ENCODE results near the gene C10orf71. TPM values are rescaled to one million over a fixed set of nuclear protein-coding genes. Genes with fewer than 3 reads are reported as not detected.

The C10orf71 gene
- total RNA-seq, 1 experiment from 2014 or later = not detected

- Histone ChIP-seq H3K4me2 (ENCODE audit: low read length) (no peak overlapping the region), H3K9me3 (ENCODE audit: control insufficient read depth in 1 of 2, insufficient read depth in 1 of 2, low read depth in 1 of 2, low read length in 2 of 2) (no peaks in the 10 kb centered on the region; a peak in 1 of 4 replicates), H3K9ac (ENCODE audit: low read length) (no peak overlapping the region), H3K79me2 (ENCODE audit: insufficient read depth, low read length) (no peaks in the 10 kb centered on the region), H3K27ac (ENCODE audit: low read depth, low read length) (no peak overlapping the region), H3K9me2 (ENCODE audit: insufficient read depth) (no peaks in the 10 kb centered on the region), H3K4me3 (replicated peaks in 1 of 2; ENCODE audit: low read depth in 1 of 2, low read length in 2 of 2) (no peak overlapping the region), H3K4me1 (ENCODE audit: control insufficient read depth in 1 of 2, insufficient read depth in 2 of 2, low read length in 2 of 2) (no peaks in the 10 kb centered on the region), H4K20me1 (ENCODE audit: insufficient read depth) (no peaks in the 10 kb centered on the region), H2AFZ (ENCODE audit: low read depth, low read length, poor library complexity, severe bottlenecking) (no peak overlapping the region), H3K27me3 (ENCODE audit: insufficient read depth, low read length) (no peaks in the 10 kb centered on the region; the same call in 1 of the 2 replicates), H3K36me3 (ENCODE audit: control insufficient read depth in 1 of 2, insufficient read depth in 2 of 2, low read length in 2 of 2) (no peaks in the 10 kb centered on the region)
- intact Hi-C loops (cut with micrococcal nuclease) = no loop called here
- DNase-seq (ENCODE audit: low read depth, low spot score) (no peak), ATAC-seq (no peak)
- TF ChIP-seq, protein P1, sequence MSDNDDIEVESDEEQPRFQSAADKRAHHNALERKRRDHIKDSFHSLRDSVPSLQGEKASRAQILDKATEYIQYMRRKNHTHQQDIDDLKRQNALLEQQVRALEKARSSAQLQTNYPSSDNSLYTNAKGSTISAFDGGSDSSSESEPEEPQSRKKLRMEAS (IDR thresholded peaks at IDR 0.05) = no peak
- TF ChIP-seq FOSL1 (IDR thresholded peaks at IDR 0.05; ENCODE audit: low read depth) = no peak
- no peak for TF ChIP-seq SRF (IDR thresholded peaks at IDR 0.05; ENCODE audit: low read depth)
- TF ChIP-seq CEBPB (IDR thresholded peaks at IDR 0.05; ENCODE audit: low read depth) = no peak
- no peak for TF ChIP-seq EZH2phosphoT487 (IDR thresholded peaks at IDR 0.05; ENCODE audit: borderline replicate concordance)
- TF ChIP-seq ZFX (IDR thresholded peaks at IDR 0.05) = no peak
- TF ChIP-seq, protein P2, sequence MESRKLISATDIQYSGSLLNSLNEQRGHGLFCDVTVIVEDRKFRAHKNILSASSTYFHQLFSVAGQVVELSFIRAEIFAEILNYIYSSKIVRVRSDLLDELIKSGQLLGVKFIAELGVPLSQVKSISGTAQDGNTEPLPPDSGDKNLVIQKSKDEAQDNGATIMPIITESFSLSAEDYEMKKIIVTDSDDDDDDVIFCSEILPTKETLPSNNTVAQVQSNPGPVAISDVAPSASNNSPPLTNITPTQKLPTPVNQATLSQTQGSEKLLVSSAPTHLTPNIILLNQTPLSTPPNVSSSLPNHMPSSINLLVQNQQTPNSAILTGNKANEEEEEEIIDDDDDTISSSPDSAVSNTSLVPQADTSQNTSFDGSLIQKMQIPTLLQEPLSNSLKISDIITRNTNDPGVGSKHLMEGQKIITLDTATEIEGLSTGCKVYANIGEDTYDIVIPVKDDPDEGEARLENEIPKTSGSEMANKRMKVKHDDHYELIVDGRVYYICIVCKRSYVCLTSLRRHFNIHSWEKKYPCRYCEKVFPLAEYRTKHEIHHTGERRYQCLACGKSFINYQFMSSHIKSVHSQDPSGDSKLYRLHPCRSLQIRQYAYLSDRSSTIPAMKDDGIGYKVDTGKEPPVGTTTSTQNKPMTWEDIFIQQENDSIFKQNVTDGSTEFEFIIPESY (IDR thresholded peaks at IDR 0.05; ENCODE audit: extremely low read depth, insufficient replicate concordance, low read length) = no peak
- TF ChIP-seq SIN3A (IDR thresholded peaks at IDR 0.05; ENCODE audit: low read depth) = no peak
- CTCF ChIA-PET = no interaction called here
- POLR2A ChIA-PET = no interaction called here
- no TSS peak for BruUV-seq (replicated peaks)
- RAD21 ChIA-PET (ENCODE audit: low non-redundant PET in 1 of 2, low total read pairs in 2 of 2, uncharacterized antibody in 2 of 2, unreplicated experiment in 2 of 2) = no interaction called here
Observed at GRCh38 chr10:49351669-49352068, 52.7 kb downstream of the C10orf71 start.

DNA sequence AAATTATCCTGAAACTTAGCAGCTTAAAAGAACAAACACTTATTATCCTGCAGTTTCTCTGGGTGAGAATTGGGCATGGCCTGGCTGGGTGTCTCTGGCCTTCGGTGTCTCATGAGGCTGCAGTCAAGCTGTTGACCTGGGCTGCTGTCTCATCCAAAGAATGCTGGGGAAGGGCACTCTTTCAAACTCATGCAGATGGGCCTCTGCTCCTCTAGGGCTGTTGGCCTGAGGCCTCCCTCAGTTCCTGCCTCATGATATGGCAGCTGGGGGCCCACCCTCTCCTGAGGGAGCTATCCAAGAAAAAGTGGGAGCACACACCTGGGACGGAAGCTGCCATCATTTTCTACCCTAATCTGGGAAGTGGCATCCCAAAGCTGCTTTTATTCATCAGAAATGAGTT lies 53.4 kb downstream of the C10orf71 start:
- Histone ChIP-seq H3K9me2 (ENCODE audit: insufficient read depth) (no peaks in the 10 kb centered on the region), H3K9me3 (ENCODE audit: control insufficient read depth in 1 of 2, insufficient read depth in 1 of 2, low read depth in 1 of 2, low read length in 2 of 2) (no peaks in the 10 kb centered on the region; a peak in 1 of 4 replicates), H3K9ac (ENCODE audit: low read length) (no peak overlapping the region), H3K4me3 (replicated peaks in 1 of 2; ENCODE audit: low read depth in 1 of 2, low read length in 2 of 2) (no peak overlapping the region), H3K4me2 (ENCODE audit: low read length) (no peak overlapping the region), H3K36me3 (ENCODE audit: control insufficient read depth in 1 of 2, insufficient read depth in 2 of 2, low read length in 2 of 2) (no peaks in the 10 kb centered on the region), H3K4me1 (ENCODE audit: control insufficient read depth in 1 of 2, insufficient read depth in 2 of 2, low read length in 2 of 2) (no peaks in the 10 kb centered on the region), H4K20me1 (ENCODE audit: insufficient read depth) (no peaks in the 10 kb centered on the region), H3K27ac (ENCODE audit: low read depth, low read length) (no peak overlapping the region), H3K79me2 (ENCODE audit: insufficient read depth, low read length) (no peaks in the 10 kb centered on the region), H3K27me3 (ENCODE audit: insufficient read depth, low read length) (no peaks in the 10 kb centered on the region; the same call in 1 of the 2 replicates), H2AFZ (ENCODE audit: low read depth, low read length, poor library complexity, severe bottlenecking) (no peak overlapping the region)
- RAD21 ChIA-PET (ENCODE audit: low non-redundant PET in 1 of 2, low total read pairs in 2 of 2, uncharacterized antibody in 2 of 2, unreplicated experiment in 2 of 2) = no interaction called here
- DNase-seq (ENCODE audit: low read depth, low spot score) (no peak), ATAC-seq (no peak)
- TF ChIP-seq ZFX (IDR thresholded peaks at IDR 0.05) = no peak
- no peak for TF ChIP-seq EZH2 (IDR thresholded peaks at IDR 0.05)
- no peak for TF ChIP-seq TCF7L2 (IDR thresholded peaks at IDR 0.05; ENCODE audit: borderline replicate concordance, extremely low read depth, insufficient read depth, insufficient read length)
- TF ChIP-seq CTCF (IDR thresholded peaks at IDR 0.05 in 2 of 3, conservative IDR thresholded peaks at IDR 0.05 in 1 of 3; ENCODE audit: borderline replicate concordance in 1 of 3, insufficient read depth in 1 of 3, low read depth in 2 of 3, low read length in 2 of 3) = no peak
- TF ChIP-seq, protein P1 (IDR thresholded peaks at IDR 0.05) = no peak
- TF ChIP-seq EGR1 (IDR thresholded peaks at IDR 0.05; ENCODE audit: low read depth) = no peak
- TF ChIP-seq SRF (IDR thresholded peaks at IDR 0.05; ENCODE audit: low read depth) = no peak
- TF ChIP-seq, protein P3, sequence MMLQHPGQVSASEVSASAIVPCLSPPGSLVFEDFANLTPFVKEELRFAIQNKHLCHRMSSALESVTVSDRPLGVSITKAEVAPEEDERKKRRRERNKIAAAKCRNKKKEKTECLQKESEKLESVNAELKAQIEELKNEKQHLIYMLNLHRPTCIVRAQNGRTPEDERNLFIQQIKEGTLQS (IDR thresholded peaks at IDR 0.05) = no peak
- TF ChIP-seq SP1 (IDR thresholded peaks at IDR 0.05; ENCODE audit: low read depth) = no peak
- TF ChIP-seq SIN3A (IDR thresholded peaks at IDR 0.05; ENCODE audit: low read depth) = no peak
- no peak for TF ChIP-seq CBX3 (IDR thresholded peaks at IDR 0.05; ENCODE audit: low read depth)
- no TSS peak for BruUV-seq (replicated peaks)
- intact Hi-C loops (cut with micrococcal nuclease) = no loop called here
- POLR2A ChIA-PET = no interaction called here
- CTCF ChIA-PET = no interaction called here

Data from HCT116 (cell line).